IMR-90 (cell line): ENCODE data around the gene CASK. TPM values are rescaled to one million over a fixed set of nuclear protein-coding genes. Genes with fewer than 3 reads are reported as not detected.

Source experiments
- ATAC-seq: fragments of 200-7000 bp; cut with Tn5 transposase; 2 replicates; pipeline ENCODE4 v1.9.1; 2020; ENCODE audit warnings: low read depth, mild to moderate bottlenecking, moderate library complexity
- BruUV-seq: library from RNA; stranded (reverse); fragments of 400-500 nt; replicated peaks from 2 replicates; lab custom pipeline; 2021; lab: Mats Ljungman, UMichigan
- CTCF ChIA-PET: fragments of 300-600 bp; formaldehyde crosslinking; extraction: SDS; loops from one replicate; lab custom pipeline; 2021; ENCODE audit warnings: antibody characterized with exemption; lab: Yijun Ruan, JAX
- POLR2A ChIA-PET: fragments of 300-600 bp; sonication (Branson Sonifier 250); formaldehyde crosslinking; loops from one replicate; lab custom pipeline; 2022; ENCODE audit warnings: antibody characterized with exemption; ENCODE audit not compliant: unreplicated experiment; lab: Charles Lee
- DNase-seq: peaks from one replicate; pipeline ENCODE4 v3.0.0; 2013
- H2AFZ ChIP-seq: replicated peaks from 2 replicates; pipeline ENCODE3; 2013; ENCODE audit warnings: low read length, mild to moderate bottlenecking; ENCODE audit not compliant: poor library complexity
- H2AK5ac ChIP-seq: 2 replicates; pipeline ENCODE4 v1.6.1; 2013; ENCODE audit warnings: low read depth, low read length, inconsistent platforms
- H2AK9ac ChIP-seq: replicated peaks from 2 replicates; pipeline ENCODE3; 2013; ENCODE audit warnings: mild to moderate bottlenecking, low read depth, low read length, moderate library complexity; ENCODE audit not compliant: poor library complexity
- H2BK120ac ChIP-seq: 2 replicates; pipeline ENCODE4 v1.6.1; 2013; ENCODE audit warnings: low read depth, low read length, inconsistent platforms
- H2BK15ac ChIP-seq: 3 replicates; pipeline ENCODE4 v1.6.1; 2013; ENCODE audit warnings: low read depth, low read length, inconsistent platforms
- H2BK20ac ChIP-seq: 2 replicates; pipeline ENCODE4 v1.6.1; 2013; ENCODE audit warnings: low read depth, mild to moderate bottlenecking, inconsistent platforms, low read length, moderate library complexity
- H2BK5ac ChIP-seq: 2 replicates; pipeline ENCODE4 v1.6.1; 2013; ENCODE audit warnings: mild to moderate bottlenecking, low read depth, low read length, inconsistent platforms; ENCODE audit not compliant: poor library complexity, severe bottlenecking
- H3K14ac ChIP-seq: replicated peaks from 2 replicates; pipeline ENCODE4 v1.6.1; 2013; ENCODE audit warnings: low read depth, low read length, inconsistent platforms
- H3K18ac ChIP-seq: 2 replicates; pipeline ENCODE4 v1.6.1; 2013; ENCODE audit warnings: low read depth, low read length, control low read depth
- H3K23ac ChIP-seq: 2 replicates; pipeline ENCODE4 v1.6.1; 2013; ENCODE audit warnings: low read depth, low read length, inconsistent platforms
- H3K27ac ChIP-seq: 2 replicates; pipeline ENCODE4 v1.5.1; 2013; ENCODE audit warnings: mild to moderate bottlenecking, control low read depth, low read length; ENCODE audit not compliant: insufficient read depth
- H3K27me3 ChIP-seq: 2 replicates; pipeline ENCODE4 v1.6.1; 2013; ENCODE audit warnings: low read length; ENCODE audit not compliant: control insufficient read depth, insufficient read depth
- H3K36me3 ChIP-seq: 2 replicates; pipeline ENCODE4 v1.6.1; 2013; ENCODE audit warnings: low read length, mixed read lengths; ENCODE audit not compliant: control insufficient read depth, insufficient read depth
- H3K4ac ChIP-seq: 2 replicates; pipeline ENCODE4 v1.6.1; 2013; ENCODE audit warnings: low read depth, low read length, inconsistent platforms
- H3K4me1 ChIP-seq: 2 replicates; pipeline ENCODE4 v1.6.1; 2013; ENCODE audit warnings: low read length, mixed read lengths; ENCODE audit not compliant: control insufficient read depth, insufficient read depth
- H3K4me2 ChIP-seq: 2 replicates; pipeline ENCODE4 v1.6.1; 2013; ENCODE audit warnings: low read depth, mild to moderate bottlenecking, control low read depth, low read length, moderate library complexity
- H3K4me3 ChIP-seq: 2 replicates; pipeline ENCODE4 v1.5.1; 2013; ENCODE audit warnings: low read depth, mild to moderate bottlenecking, control low read depth, low read length, moderate library complexity; ENCODE audit not compliant: insufficient read depth
- H3K56ac ChIP-seq: 2 replicates; pipeline ENCODE4 v1.6.1; 2013; ENCODE audit warnings: low read length, inconsistent platforms; ENCODE audit not compliant: insufficient read depth; ENCODE audit errors: extremely low read depth
- H3K79me1 ChIP-seq, 2 experiments: 2 replicates each; pipeline ENCODE4 v1.6.1; 2013; ENCODE audit warnings: low read length in 2 of 2, inconsistent platforms in 1 of 2, low read depth in 1 of 2
- H3K9ac ChIP-seq: 2 replicates; pipeline ENCODE4 v1.6.1; 2013; ENCODE audit warnings: low read depth, low read length, control low read depth
- H3K9me1 ChIP-seq: 2 replicates; pipeline ENCODE4 v1.6.1; 2013; ENCODE audit warnings: low read length, inconsistent platforms; ENCODE audit not compliant: insufficient read depth
- H3K9me3 ChIP-seq: 2 replicates; pipeline ENCODE4 v1.6.1; 2013; ENCODE audit warnings: low read length; ENCODE audit not compliant: control insufficient read depth, insufficient read depth
- H4K20me1 ChIP-seq: 2 replicates; pipeline ENCODE4 v1.6.1; 2013; ENCODE audit warnings: low read length, inconsistent platforms; ENCODE audit not compliant: insufficient read depth
- H4K5ac ChIP-seq: 2 replicates; pipeline ENCODE4 v1.6.1; 2013; ENCODE audit warnings: mild to moderate bottlenecking, low read depth, low read length, control low read depth
- H4K8ac ChIP-seq, 2 experiments: 2 replicates each; pipeline ENCODE4 v1.6.1; 2013; ENCODE audit warnings: low read depth in 2 of 2, low read length in 2 of 2, control low read depth in 1 of 2, inconsistent platforms in 1 of 2
- H4K91ac ChIP-seq: 2 replicates; pipeline ENCODE4 v1.6.1; 2013; ENCODE audit warnings: low read depth, low read length, inconsistent platforms; ENCODE audit not compliant: insufficient read depth
- BHLHE40 ChIP-seq: fragments of 150-350 bp; IDR thresholded peaks from 2 replicates; pipeline ENCODE4 v1.6.1; 2016; ENCODE audit warnings: mild to moderate bottlenecking, low read depth, low read length
- CEBPB ChIP-seq: IDR thresholded peaks from 2 replicates; pipeline ENCODE4 v1.6.1; 2012; ENCODE audit warnings: low read depth, low read length, improper control_type of control experiment
- CHD1 ChIP-seq: IDR thresholded peaks from 2 replicates; pipeline ENCODE4 v1.6.1; 2012; ENCODE audit warnings: low read depth, low read length, improper control_type of control experiment
- ELK1 ChIP-seq: fragments of 150-350 bp; IDR thresholded peaks from 2 replicates; pipeline ENCODE4 v1.6.1; 2016; ENCODE audit warnings: low read depth, mild to moderate bottlenecking, low read length, moderate library complexity, borderline replicate concordance
- FOS ChIP-seq: fragments of 150-350 bp; IDR thresholded peaks from 2 replicates; pipeline ENCODE4 v1.6.1; 2016; ENCODE audit warnings: low read depth, low read length
- MAFK ChIP-seq: IDR thresholded peaks from 2 replicates; pipeline ENCODE4 v1.6.1; 2012; ENCODE audit warnings: low read depth, low read length, improper control_type of control experiment
- MAZ ChIP-seq: IDR thresholded peaks from 2 replicates; pipeline ENCODE4 v1.6.1; 2012; ENCODE audit warnings: low read depth, mild to moderate bottlenecking, low read length, improper control_type of control experiment, moderate library complexity, borderline replicate concordance
- MXI1 ChIP-seq: IDR thresholded peaks from 2 replicates; pipeline ENCODE4 v1.6.1; 2012; ENCODE audit warnings: low read depth, mild to moderate bottlenecking, low read length, moderate library complexity, borderline replicate concordance
- NFE2L2 ChIP-seq: fragments of 150-350 bp; IDR thresholded peaks from 2 replicates; pipeline ENCODE4 v1.6.1; 2016; ENCODE audit warnings: low read depth, mild to moderate bottlenecking, low read length
- RAD21 ChIP-seq: IDR thresholded peaks from 2 replicates; pipeline ENCODE4 v1.6.1; 2012; ENCODE audit warnings: low read length, improper control_type of control experiment
- RCOR1 ChIP-seq: IDR thresholded peaks from 2 replicates; pipeline ENCODE4 v1.6.1; 2012; ENCODE audit warnings: mild to moderate bottlenecking, low read length, improper control_type of control experiment; ENCODE audit not compliant: insufficient replicate concordance
- RFX5 ChIP-seq: IDR thresholded peaks from 2 replicates; pipeline ENCODE4 v1.8.0; 2012; ENCODE audit warnings: low read depth, mild to moderate bottlenecking, low read length, moderate library complexity
- SMC3 ChIP-seq: fragments of 150-350 bp; IDR thresholded peaks from 2 replicates; pipeline ENCODE4 v1.6.1; 2016; ENCODE audit warnings: low read depth, mild to moderate bottlenecking, antibody characterized with exemption, low read length, moderate library complexity
- USF2 ChIP-seq: fragments of 150-350 bp; IDR thresholded peaks from 2 replicates; pipeline ENCODE4 v1.6.1; 2017; ENCODE audit warnings: mild to moderate bottlenecking, antibody characterized with exemption, low read length, low read depth
- WGBS, 2 experiments: methylation state at CpG; one replicate each; pipeline versions ENCODE4 v1.1.5 to v1.1.7; 2013; ENCODE audit warnings: missing lambda C conversion rate in 2 of 2; ENCODE audit not compliant: insufficient read length in 1 of 2; ENCODE audit errors: extremely low coverage in 2 of 2; 5-methylcytosine and 5-hydroxymethylcytosine counted together
- dilution Hi-C: fragments of 300-500 bp; cut with HindIII; formaldehyde crosslinking; loops from one replicate; pipeline ENCODE4 v1.14.3; 2018; ENCODE audit warnings: low sequenced_read_pairs; ENCODE audit not compliant: unreplicated experiment
- in situ Hi-C: fragments of 300-500 bp; cut with MboI; formaldehyde crosslinking; loops from 3 replicates; pipeline ENCODE4 v1.14.3; 2019; ENCODE audit warnings: low sequenced_read_pairs, inconsistent platforms, mixed read lengths
- intact Hi-C: fragments of 100-400 bp; cut with micrococcal nuclease; formaldehyde crosslinking; loops from 2 replicates; pipeline ENCODE4 v1.10.0; 2022
- polyA plus RNA-seq, 3 experiments: library from polyadenylated mRNA; depleted of rRNA; stranded (reverse); fragments of >200 nt; gene quantifications; 2 replicates each; pipeline ENCODE4 v1.2.3, GENCODE V29; 2012; ENCODE audit warnings: low replicate concordance in 1 of 3
- total RNA-seq: library from RNA; depleted of rRNA; stranded (reverse); fragments of >200 nt; gene quantifications from 2 replicates; pipeline ENCODE4 v1.2.3, GENCODE V29; 2012

The CASK gene
- total and polyA plus RNA-seq, 2 of the 4 experiments (the other 2 are of a cell fraction): 9.4 to 17.7 TPM

GRCh38 chrX:41758401-41758800 lies 165.0 kb downstream of the CASK start:
- no peak overlapping the region for H3K4me2 ChIP-seq
- no TSS peak for BruUV-seq
- no peak overlapping the region for H2BK15ac ChIP-seq
- no peaks in the 10 kb centered on the region for H3K9me1 ChIP-seq
- no peak overlapping the region for H4K5ac ChIP-seq
- H3K14ac ChIP-seq: no peak overlapping the region
- H3K27ac ChIP-seq: no peak overlapping the region
- H2AFZ ChIP-seq: no peak overlapping the region
- no peak overlapping the region for H4K8ac ChIP-seq
- H3K27me3 ChIP-seq: peaks cover 1% of the 10 kb centered on the region; the same call in 1 of the 2 replicates
- no CpG with 5 or more reads among the region's 2 CpGs for WGBS, 2 experiments
- no peak overlapping the region for H3K23ac ChIP-seq
- no peak overlapping the region for H2BK20ac ChIP-seq
- no peak for DNase-seq
- H3K4me1 ChIP-seq: no peaks in the 10 kb centered on the region
- H3K9ac ChIP-seq: no peak overlapping the region
- dilution Hi-C loops: no loop called here
- TF ChIP-seq RCOR1 (no peak), NFE2L2 (no peak), MXI1 (no peak), USF2 (no peak), MAZ (no peak), CHD1 (no peak), BHLHE40 (no peak), ELK1 (no peak), RAD21 (no peak), MAFK (no peak), CEBPB (no peak), SMC3 (no peak), RFX5 (no peak), FOS (no peak)
- no peak overlapping the region for H2BK120ac ChIP-seq
- H2AK5ac ChIP-seq: no peak overlapping the region
- no peaks in the 10 kb centered on the region for H4K20me1 ChIP-seq
- H3K79me1 ChIP-seq: no peaks in the 10 kb centered on the region
- intact Hi-C loops: no loop called here
- no peak overlapping the region for H4K91ac ChIP-seq
- CTCF ChIA-PET: interaction anchor here (0.6 kb wide), 1 partner anchor 167 kb away, joined by 3 read pairs; no protein-coding TSS in a partner anchor
- no peaks in the 10 kb centered on the region for H3K9me3 ChIP-seq
- H2AK9ac ChIP-seq: no peak overlapping the region
- ATAC-seq: no peak
- H3K18ac ChIP-seq: no peak overlapping the region
- in situ Hi-C loops: loop anchor here (25.0 kb wide), 1 partner anchor 471 kb away; no protein-coding TSS in a partner anchor
- H3K4me3 ChIP-seq: no peak overlapping the region
- no peak overlapping the region for H3K4ac ChIP-seq
- H3K36me3 ChIP-seq: no peaks in the 10 kb centered on the region
- H3K56ac ChIP-seq: no peak overlapping the region
- H2BK5ac ChIP-seq: no peak overlapping the region
- POLR2A ChIA-PET: no interaction called here
